HUES48 (cell line): ENCODE data around the gene PPARGC1A.

Experiments
- H3K27ac ChIP-seq: one replicate; pipeline ENCODE4 v1.7.0; 2013; ENCODE audit warnings: low read depth, low read length, inconsistent platforms
- H3K27me3 ChIP-seq: 2 replicates; pipeline ENCODE4 v1.6.1; 2013; ENCODE audit warnings: mild to moderate bottlenecking, low read length; ENCODE audit not compliant: control insufficient read depth, insufficient read depth
- H3K36me3 ChIP-seq: 2 replicates; pipeline ENCODE4 v1.6.1; 2013; ENCODE audit warnings: low read length; ENCODE audit not compliant: control insufficient read depth, insufficient read depth
- H3K4me1 ChIP-seq: 2 replicates; pipeline ENCODE4 v1.6.1; 2013; ENCODE audit warnings: mild to moderate bottlenecking, low read length; ENCODE audit not compliant: control insufficient read depth, insufficient read depth
- H3K4me3 ChIP-seq: 2 replicates; pipeline ENCODE4 v1.5.1; 2013; ENCODE audit warnings: mild to moderate bottlenecking, low read depth, low read length
- H3K9ac ChIP-seq: 2 replicates; pipeline ENCODE4 v1.6.1; 2013; ENCODE audit warnings: mild to moderate bottlenecking, low read depth, low read length, moderate library complexity
- H3K9me3 ChIP-seq: 2 replicates; pipeline ENCODE4 v1.6.1; 2013; ENCODE audit warnings: low read length; ENCODE audit not compliant: control insufficient read depth, insufficient read depth

The PPARGC1A gene

DNA sequence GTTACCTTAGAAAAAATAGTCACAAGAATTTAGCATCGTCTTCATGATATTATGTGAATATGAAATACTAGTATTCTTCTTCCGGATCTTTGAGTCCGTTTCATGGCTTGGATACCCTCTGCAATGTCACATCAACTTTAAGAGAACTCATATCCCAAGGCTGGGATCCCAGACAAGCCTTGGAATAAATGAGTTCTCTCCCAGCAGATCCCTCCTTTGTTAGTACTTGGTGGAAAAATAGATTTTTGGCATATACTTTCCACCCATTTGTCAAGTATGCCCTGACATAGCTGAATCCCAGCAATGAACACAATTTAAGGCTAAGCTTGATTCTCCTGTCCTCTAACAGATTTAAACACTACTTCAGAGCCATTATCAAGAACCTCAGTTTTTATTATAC is 144.5 kb downstream of the PPARGC1A start:
- Histone ChIP-seq H3K9me3 (0 out of 2 replicates have a peak, but pooled peaks cover 4% of the 10 kb centered on the region), H3K4me1 (no peaks in the 10 kb centered on the region), H3K27ac (no peak overlapping the region), H3K9ac (no peak overlapping the region), H3K4me3 (no peak overlapping the region), H3K36me3 (no peaks in the 10 kb centered on the region), H3K27me3 (no peaks in the 10 kb centered on the region)
